ENCODE results near the gene SLC25A11. TPM values are rescaled to one million over a fixed set of nuclear protein-coding genes. Genes with fewer than 3 reads are reported as not detected.

Gene SLC25A11
- total RNA-seq, 4 donors from 2014 or later, result 25.3 to 85.5 (median 27.9) TPM

DNA sequence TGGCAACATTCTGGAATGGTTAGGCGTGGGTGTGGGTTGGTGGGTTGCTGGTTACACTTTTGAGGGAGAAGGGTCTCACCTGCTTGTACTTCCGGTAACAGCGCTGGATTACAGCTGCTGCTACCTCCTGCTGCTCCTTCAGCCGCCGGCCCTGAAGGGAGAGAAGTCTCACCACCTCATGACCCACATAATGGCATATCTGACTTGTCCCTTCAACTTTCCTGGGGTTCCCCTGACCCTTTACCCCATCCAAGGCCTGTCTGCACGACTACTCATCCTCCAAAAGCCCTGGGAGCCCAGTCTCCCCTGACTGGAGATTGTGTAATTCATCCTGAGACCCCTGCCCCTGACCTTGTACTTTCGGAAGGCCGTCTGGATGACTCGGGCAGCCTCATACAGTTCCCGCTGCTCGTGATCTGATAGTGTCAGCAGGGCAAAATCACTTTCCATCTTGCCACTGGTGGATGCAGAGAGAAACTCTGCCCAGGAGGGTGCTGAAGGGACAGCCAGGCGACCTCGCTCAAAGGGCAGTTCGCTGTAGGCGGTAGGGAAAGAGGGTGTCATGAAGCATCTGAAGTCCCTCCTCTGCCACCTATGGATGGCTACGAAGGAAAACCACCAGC is 29.8 kb upstream of the SLC25A11 start:
- TF ChIP-seq, protein P1, sequence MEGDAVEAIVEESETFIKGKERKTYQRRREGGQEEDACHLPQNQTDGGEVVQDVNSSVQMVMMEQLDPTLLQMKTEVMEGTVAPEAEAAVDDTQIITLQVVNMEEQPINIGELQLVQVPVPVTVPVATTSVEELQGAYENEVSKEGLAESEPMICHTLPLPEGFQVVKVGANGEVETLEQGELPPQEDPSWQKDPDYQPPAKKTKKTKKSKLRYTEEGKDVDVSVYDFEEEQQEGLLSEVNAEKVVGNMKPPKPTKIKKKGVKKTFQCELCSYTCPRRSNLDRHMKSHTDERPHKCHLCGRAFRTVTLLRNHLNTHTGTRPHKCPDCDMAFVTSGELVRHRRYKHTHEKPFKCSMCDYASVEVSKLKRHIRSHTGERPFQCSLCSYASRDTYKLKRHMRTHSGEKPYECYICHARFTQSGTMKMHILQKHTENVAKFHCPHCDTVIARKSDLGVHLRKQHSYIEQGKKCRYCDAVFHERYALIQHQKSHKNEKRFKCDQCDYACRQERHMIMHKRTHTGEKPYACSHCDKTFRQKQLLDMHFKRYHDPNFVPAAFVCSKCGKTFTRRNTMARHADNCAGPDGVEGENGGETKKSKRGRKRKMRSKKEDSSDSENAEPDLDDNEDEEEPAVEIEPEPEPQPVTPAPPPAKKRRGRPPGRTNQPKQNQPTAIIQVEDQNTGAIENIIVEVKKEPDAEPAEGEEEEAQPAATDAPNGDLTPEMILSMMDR (IDR thresholded peaks at IDR 0.05; ENCODE audit: low read depth), result no peak

DNA sequence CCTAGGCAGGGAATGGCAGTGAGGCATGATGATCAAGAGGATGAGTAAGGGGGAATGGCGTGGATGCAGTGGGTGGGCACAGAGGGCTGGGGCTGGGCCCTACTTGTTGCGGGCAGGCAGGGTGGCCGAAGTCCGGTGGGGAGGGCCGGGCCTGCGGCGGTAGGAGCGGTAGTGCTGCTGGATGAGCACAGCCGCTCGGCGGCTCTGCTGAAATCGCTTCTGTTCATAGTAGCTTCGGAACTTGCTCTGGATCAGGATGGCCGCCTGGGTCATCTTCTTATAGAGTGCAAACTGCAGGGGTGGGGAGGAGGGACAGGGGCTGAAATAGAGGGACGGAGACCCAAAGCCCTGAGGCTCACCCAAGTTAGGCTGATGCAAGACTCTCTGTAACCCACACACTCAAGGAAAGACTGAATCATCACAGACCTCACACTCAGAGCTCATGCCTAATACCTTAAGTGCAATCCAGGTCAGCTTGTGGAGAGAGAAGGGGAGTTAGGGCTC is 29.3 kb upstream of the SLC25A11 start:
- TF ChIP-seq, protein P1 (IDR thresholded peaks at IDR 0.05; ENCODE audit: low read depth), result no peak

DNA sequence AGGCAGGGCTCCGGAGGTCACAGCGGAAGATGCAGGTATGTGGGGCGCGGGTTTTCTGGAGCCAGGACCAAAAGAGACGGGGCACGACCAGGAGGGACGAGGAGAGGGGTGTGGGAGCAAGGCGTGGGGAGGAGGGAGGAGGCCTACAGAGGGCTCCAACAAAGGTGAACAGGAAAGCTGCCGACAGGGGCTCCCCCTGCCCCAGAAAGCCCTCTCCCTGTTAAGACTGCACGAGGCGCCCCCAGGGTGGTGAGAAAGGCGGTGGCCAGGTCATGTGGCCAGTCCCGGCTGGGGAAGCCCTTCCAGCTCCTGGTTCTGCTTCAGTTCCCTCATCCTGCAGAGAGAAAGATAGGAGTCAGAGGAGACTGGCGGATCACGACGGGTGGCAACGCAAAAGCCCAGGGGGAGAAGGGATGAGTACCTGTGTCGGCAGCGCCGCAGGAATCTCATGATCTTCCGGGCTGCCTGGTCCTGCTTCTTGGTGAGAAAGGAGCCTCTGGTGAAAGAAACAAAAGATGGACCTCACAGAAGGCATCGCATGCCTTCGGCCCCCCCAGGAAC is 28.7 kb upstream of the SLC25A11 start:
- TF ChIP-seq, protein P1 (IDR thresholded peaks at IDR 0.05; ENCODE audit: low read depth), result no peak

DNA sequence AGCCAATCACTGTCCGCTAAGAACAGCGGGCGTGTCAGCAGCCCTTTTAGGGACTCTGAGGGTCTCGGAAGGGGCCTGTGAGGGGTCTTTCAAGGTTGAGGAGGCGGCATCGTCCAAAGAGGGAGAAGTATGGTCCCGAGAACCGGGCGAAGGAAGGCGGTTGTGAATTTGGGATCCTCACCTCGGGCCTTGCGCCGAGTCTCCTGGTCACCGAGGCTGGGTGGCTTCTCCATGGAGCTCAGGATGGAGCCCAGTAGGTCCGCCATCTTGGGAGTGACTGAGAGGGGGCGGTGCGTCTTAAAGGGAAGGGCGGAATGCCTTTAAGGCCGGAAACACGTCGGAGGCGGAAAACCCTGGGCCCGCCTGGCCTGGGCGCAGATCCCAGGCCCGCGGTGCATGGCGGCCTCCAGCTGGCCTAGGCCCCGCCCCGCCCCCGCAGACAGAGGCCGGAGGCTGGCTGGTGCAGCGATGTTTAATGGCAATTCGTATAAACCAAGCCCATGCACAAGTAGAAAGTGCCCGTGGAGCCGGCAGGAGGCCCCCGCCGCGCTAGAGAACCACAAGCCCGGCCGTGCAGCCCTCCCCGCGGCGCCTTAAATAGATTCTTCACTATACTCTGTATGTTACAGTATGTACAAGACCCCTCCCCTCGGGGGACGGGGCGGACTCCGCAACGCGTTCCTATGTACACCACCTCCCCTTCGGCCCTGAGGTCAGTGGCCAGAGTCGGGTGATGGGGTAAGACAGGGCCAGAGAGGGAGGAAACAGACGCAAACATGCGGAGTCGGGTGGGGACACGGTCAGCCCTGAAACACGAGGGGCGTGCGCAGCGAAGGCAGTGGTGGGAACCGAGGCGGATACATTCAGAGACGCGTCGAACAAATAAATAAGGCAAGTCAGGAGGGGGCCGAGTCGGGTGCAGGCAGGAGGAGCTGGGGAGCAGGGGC is 28.0 kb upstream of the SLC25A11 start, which contains the start of gene SPAG7:
SPAG7 (minus strand) TSS at position 279 of the 947 bp plus-strand sequence; CDS start at position 266, 13 bp downstream.
- TF ChIP-seq, protein P1 (IDR thresholded peaks at IDR 0.05; ENCODE audit: low read depth), result no peak

DNA sequence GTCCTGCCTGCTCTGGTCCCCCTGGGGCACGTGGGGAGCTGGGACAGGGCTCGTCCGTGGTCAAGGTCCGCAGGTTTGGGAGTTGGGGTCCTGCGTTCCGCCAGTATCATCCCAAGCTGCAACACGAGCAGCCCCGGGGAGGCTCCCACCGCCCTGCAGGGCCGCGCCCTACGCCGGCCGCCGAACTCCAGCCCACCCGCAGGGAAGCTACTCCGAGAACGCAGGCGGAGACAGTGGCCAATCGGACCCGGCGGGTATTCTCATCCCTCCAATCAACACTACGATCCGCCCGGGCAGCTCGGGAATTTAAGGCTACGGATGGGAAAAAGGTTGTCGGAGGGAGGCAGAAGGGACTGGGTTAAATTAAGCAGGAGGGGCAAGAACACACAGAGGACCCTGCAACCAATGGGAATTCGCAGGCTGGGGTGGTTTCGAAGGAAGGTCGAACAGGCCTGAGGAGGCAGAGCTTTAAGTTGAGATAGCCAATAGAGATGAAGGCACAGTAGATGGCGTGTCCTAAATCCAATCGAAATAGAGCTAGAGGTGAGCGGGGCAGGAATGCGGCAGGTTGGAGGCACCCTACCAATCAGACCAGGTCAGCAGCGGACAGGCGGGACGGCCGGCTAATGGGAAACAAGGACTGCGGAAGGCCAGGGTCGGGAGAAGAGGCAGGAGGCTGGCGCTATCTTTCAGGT is 27.1 kb upstream of the SLC25A11 start:
- TF ChIP-seq, protein P1 (IDR thresholded peaks at IDR 0.05; ENCODE audit: low read depth), result no peak

DNA sequence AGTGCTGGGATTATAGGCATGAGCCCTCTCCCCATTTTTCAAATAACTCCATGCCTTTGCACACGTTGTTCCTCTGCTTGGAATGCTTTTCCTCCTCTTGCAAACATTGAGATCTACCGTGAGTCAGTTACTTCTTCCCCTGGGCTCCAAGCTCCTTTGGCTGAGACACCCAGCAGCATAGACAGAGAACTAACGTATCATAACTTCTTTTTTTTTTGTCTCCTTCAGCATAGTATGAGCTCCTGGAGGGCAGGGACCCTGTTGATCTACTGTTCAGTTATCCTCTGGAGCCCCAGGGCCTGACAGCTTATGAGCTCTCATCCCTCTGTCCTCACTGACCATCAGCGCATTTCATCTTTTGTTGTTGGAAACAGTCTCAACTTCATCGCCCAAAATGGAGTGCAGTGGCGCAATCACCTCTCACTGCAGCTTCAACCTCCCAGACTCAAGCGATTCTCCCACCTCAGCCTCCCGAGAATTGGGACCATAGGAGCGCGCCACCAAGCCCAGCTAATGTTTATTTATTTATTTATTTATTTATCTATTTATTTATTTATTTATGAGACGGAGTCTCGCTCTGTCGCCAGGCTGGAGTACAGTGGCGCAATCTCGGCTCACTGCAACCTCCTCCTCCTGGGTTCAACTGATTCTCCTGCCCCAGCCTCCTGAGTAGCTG is 25.6 kb upstream of the SLC25A11 start:
- TF ChIP-seq, protein P1 (IDR thresholded peaks at IDR 0.05; ENCODE audit: low read depth), result no peak
